KBM-7 (cell line): ENCODE results near the gene FBXL14.
A peak's percentile ranks its signal among the peaks of the same experiment; 100 is the strongest.

Experiments used
- DNase-seq: peaks from one replicate; pipeline ENCODE4 v3.0.0-alpha.2; 2015
- in situ Hi-C: fragments of 300-500 bp; cut with MboI; formaldehyde crosslinking; loops from 2 replicates; pipeline ENCODE4 v1.14.3; 2020; ENCODE audit warnings: low sequenced_read_pairs, low pct_unique_long_range_greater_than_20kb, mixed read lengths

The FBXL14 gene

GRCh38 chr12:1552911-1553491 lies 41.4 kb downstream of the FBXL14 start:
- in situ Hi-C loops: no loop called here
- no peak for DNase-seq

DNA sequence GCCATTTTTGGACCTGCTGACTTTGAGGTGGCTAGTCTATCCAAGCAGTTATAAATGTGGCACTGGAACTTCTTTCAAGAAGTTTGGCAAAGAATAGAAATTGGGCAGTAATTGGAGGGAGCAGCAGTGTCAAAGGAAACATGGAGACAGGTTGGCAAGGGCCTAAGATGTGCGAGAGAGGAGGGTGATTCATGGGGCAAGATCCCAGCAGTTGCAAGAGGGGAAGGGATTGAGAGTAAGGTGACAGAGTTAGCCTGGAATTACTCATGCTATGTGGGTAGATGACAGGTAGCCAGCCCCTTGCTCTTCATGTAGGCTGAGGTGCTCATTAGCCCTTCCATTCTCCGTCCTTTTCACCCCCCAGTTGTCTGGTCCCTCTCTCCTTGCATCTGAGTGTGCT lies 42.2 kb downstream of the FBXL14 start:
- in situ Hi-C loops: no loop called here
- DNase-seq: no peak

- no peak for DNase-seq
- in situ Hi-C loops: no loop called here
Measured at GRCh38 chr12:1551496-1551895, 42.9 kb downstream of the FBXL14 start.

DNA sequence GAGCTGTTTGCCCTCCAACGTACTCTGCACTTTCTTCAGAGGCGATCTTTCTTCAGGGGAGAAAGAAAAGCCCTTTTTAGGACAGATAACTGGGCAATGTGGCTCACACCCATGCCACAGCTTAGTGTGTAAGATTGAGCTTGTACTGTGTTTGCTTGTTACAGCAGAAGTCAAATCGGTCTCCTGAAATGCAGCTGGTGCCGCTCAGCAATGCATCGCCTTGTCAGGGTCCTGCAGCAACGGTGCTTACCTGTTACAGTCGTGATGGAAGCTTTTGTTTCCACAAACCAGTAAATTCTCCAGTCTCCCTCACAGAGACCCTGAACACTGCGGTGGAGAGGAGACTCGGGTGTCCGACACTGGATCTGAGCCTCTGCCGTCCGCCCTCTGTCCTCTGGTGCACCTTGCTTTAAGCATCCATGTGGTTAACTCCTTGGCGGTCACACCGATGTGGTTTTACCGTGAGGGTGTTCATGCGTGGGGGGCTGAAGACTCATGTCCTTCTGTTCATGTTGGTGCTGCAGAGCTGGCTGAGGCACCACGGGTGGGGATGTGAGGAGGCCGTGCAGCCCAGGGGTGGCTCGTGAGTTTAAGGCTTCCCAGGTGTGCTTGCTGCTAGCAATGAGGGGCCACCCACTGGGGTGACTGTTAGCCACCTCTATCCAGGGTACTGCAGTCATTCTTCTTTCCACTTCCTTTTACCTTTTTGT lies 47.3 kb downstream of the FBXL14 start:
- DNase-seq: no peak
- in situ Hi-C loops: no loop called here

DNA sequence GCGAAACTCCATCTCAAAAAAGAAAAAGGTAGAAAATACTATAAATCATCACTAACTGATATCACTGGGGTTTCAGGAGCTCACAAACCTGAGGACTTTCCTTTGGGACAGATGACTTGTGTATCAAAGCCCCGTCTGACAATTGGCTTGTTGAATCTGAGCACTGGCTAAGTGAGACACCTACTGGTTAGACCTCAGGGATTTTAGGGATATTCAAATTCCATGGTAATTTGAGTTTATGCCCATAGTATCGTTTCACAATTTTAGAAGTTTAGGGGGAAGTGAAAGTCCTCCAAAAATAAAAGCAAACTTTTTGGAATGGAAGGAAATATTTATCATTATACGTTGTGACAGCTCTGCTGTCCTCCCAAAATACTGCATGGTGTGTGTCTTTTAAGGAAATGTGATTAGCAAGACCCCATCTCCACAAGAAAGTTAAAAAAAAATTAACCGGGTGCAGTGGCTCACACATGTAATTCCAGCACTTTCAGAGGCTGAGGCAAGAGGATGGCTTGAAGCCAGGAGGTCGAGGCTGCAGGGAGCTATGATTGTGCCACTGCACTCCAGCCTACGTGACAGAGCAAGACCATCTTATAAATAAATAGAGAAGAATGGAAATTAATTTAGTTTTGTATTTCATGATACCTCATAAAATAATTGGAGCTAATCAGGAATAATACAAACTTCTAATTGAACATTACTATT lies 49.2 kb downstream of the FBXL14 start:
- peak; percentile 46 for DNase-seq
- in situ Hi-C loops: no loop called here

- no peak for DNase-seq
Measured at GRCh38 chr12:1542599-1542998, 51.8 kb downstream of the FBXL14 start.

DNA sequence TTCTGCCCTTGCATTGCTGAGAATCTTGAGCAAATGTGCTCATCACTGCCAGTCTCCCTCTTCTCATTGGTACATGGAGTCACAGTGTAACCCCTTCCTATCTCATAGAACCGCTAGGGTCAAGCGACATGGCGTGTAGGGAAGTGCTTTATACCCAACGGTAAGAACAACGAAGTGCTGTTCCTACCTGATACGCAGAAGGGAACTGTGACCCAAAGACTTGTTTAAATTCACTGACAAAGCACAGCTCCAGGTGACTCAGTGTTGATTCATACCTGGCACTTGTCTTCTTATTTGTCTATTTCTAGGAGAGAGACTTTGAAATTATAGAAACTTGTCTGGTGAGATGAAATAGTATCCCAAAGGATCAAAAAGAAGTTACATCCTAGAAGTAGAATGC lies 53.7 kb downstream of the FBXL14 start:
- no peak for DNase-seq
- in situ Hi-C loops: no loop called here

More at GRCh38 chr12:1542599-1542998, 51.8 kb downstream of the FBXL14 start:
- in situ Hi-C loops: no loop called here

DNA sequence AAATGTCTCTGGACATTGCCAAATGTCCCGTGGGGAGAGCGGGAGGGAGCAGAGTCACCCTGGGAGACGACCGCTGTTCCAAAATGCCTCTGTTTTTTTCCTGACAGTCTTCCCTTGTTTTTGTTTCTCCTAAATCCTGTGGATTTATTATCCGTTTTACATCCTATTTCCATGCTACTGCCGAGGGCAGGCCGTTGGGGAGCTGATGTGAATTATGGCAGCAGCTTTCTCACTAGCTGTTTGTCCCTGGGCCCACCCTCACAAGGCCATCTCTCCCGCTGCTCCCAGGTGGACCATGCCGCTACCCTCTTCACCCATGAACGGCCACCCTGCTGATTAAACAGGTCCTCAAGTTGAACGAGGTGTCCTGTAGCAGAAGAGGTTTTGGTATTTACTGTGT lies 55.2 kb downstream of the FBXL14 start:
- DNase-seq: no peak
- in situ Hi-C loops: no loop called here

DNA sequence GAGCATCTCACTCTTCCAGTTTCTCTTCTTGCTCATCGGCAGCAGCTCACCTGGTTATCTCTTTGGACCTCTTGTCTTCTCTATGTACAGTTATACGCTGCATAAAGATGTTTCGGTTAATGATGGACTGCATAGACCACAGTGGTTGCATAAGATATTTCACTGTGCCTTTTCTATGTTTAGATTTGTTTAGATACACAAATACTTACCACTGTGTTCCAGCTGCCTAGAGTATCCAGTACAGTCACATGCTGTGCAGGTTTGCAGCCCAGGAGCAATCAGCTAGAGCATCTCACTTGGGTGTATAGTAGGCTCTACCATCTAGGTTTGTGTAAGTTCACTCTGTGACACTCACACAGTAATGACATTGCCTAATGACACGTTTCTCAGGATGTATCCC lies 57.6 kb downstream of the FBXL14 start:
- in situ Hi-C loops: no loop called here
- no peak for DNase-seq

- no peak for DNase-seq
- in situ Hi-C loops: no loop called here
Measured at GRCh38 chr12:1534748-1535147, 59.6 kb downstream of the FBXL14 start.

- peak; percentile 61 for DNase-seq
- in situ Hi-C loops: no loop called here
Measured at GRCh38 chr12:1533602-1534304, 60.6 kb downstream of the FBXL14 start.

DNA sequence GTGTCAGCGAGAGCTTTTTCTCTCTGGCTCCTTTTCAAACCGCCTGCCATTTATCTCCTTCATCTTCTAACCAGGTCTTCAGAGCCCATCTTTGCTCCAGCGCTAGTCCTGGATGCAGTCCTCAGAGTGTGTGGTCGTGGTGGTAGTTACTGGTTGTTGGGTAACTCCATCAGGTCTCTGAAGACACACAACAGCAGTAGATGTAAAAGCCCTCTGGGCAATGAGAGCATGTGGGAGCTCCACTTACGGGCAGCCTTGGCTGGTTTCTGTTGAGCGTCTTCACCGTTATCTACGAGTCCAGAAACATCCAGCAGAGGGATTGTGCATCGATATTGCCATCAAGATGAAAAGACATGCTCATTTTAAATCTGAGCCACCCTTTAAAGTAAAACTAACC lies 61.2 kb downstream of the FBXL14 start:
- peak; percentile 57 for DNase-seq
- in situ Hi-C loops: no loop called here

- in situ Hi-C loops: no loop called here
- DNase-seq: no peak
Measured at GRCh38 chr12:1532375-1533165, 61.8 kb downstream of the FBXL14 start.

GRCh38 chr12:1531654-1532374 lies 62.6 kb downstream of the FBXL14 start:
- no peak for DNase-seq
- in situ Hi-C loops: no loop called here

DNA sequence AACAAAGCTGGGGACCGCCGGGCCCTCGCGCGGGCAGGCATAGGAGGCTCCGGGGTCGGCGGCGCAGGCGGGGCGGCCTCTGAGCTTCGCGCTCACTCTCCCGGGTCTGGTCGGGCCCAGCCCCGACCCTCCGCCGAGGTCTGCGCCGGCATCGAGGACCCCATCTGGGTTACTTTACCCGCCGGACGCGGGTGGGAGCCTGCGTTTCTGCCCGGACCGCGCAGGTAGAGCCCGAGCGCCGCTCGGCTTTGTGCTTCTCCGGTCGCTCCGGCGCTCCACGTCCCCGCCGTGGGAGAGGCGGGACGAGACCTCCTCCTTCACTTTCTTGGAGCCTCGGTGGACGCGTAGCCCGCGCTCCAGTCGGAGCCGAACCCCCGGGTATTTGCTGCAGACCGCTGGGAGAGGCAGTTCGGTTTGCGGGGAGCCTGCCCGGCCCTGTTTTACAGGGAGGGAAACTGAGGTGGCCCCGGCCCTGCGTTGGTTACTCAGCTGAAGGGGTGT lies 63.2 kb downstream of the FBXL14 start:
- in situ Hi-C loops: no loop called here

DNA sequence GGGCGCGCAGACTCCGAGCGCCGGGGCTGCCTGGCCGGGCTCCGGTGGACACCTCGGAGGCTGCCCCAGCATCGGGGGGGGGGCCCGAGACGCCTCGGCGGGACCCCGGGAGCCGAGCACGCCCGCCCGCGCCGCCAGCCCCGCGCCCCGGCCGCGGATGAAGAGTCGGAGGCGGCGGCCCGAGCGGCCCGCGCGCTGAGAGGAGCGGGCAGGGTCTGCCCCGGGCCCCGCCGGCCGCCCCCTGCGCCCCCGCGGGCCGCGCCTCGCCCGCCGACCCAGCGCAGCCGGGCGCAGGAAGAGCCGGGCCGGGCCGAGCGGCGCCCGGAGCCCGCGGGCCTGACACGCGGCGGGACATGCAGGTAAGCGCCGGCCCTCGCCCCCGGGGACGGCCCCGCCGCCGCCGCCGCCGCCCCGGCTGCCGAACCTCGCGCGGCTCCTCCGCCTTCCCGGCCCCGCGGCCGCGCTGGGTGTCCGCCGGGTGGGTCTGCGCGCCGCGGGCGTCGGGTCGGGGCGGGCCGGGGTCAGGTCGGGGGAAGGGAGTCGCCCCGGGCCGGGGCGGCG lies 63.7 kb downstream of the FBXL14 start:
- no peak for DNase-seq
- in situ Hi-C loops: no loop called here

More for the DNA sequence above, 63.2 kb downstream of the FBXL14 start:
- no peak for DNase-seq

DNA sequence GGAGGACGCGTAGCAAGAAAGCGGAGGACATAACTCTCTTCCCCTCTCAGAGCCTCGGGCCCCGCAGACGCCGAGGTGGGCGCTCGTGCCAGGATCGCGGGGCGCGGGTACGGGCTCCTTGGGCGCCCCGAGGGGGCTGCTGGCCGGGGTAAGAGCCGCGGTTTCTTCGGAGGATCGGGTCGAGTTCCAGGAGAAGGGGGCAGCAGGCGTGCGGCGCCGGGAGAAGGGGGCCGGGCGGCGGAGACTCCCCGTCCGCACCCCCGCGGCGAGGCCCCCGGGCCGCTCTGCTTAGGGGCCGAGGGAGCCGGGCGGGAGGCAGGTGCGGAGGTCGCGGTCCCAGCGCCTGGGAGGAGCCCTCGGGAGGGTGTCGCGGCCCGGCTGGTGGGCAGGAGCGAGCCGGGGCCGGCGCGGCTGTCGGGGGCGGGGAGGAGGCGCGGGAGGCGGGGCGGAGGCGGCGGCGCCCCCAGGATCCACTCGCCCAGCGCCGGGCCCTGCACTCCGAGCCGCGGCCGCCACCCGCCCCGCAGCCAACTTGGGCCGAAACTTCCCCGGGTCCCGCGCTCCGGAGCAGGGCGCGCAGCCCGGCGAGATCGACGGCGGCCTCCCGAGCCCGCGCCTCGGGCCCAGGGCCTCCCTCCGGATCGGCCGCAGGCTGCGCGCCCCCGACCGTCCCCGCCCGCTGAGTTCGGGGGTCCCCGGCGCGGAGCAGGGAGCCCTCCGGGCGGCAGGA lies 64.4 kb downstream of the FBXL14 start:
- no peak for DNase-seq
- in situ Hi-C loops: no loop called here
